Mucosa of descending colon (tissue), 3 donors: ENCODE measurements around the gene KCNIP2. TPM values are rescaled to one million over a fixed set of nuclear protein-coding genes. Genes with fewer than 3 reads are reported as not detected.
"Not testable (repeated sequence)": the region's sequence is repeated elsewhere in the genome, so short reads cannot be mapped to it uniquely, and the experiment has no call there.

Experiments used
- ATAC-seq: fragments of 200-7000 bp; cut with Tn5 transposase; one replicate; pipeline ENCODE4 v1.9.1; 2020; ENCODE audit warnings: mild to moderate bottlenecking, moderate library complexity
- DNase-seq, 3 donors: peaks; one replicate each; pipeline ENCODE4 v3.0.0-alpha.2; 2020
- H3K36me3 ChIP-seq: fragments of 200-600 bp; one replicate; pipeline ENCODE4 v1.8.0; 2021; ENCODE audit warnings: low read depth, mild to moderate bottlenecking
- H3K4me1 ChIP-seq: fragments of 200-600 bp; one replicate; pipeline ENCODE4 v1.8.0; 2021; ENCODE audit warnings: low read depth, mild to moderate bottlenecking
- H3K4me3 ChIP-seq: fragments of 200-600 bp; one replicate; pipeline ENCODE4 v1.8.0; 2021; ENCODE audit warnings: mild to moderate bottlenecking
- H3K9me3 ChIP-seq: fragments of 200-600 bp; one replicate; pipeline ENCODE4 v1.8.0; 2021; ENCODE audit warnings: mild to moderate bottlenecking
- intact Hi-C, 2 donors: fragments of 100-400 bp; cut with DNase I in 1 of 2; cut with micrococcal nuclease in 1 of 2; formaldehyde crosslinking; loops; one replicate each; pipeline versions ENCODE4 v1.11.0 to v1.11.1; 2022; cut with DNase I, micrococcal nuclease
- total RNA-seq, 3 donors: library from RNA; stranded (reverse); fragmentation: NEBNext Ultra II Directional in 2 of 3; extraction: Animal tissue kit (Norgen Biotek cat#: 25700) in 2 of 3; gene quantifications; one replicate each; pipeline versions ENCODE4 v1.2.1 to v1.2.4, GENCODE V29; 2021 to 2023
- TF ChIP-seq, protein P1 (sequence below): fragments of 200-600 bp; IDR thresholded peaks from one replicate; pipeline ENCODE4 v1.8.0; 2022; ENCODE audit warnings: antibody characterized with exemption, mild to moderate bottlenecking
- donor health status: DM: no; HTN: no; CAD: no; lungs with moderate emphysema.
- donor health status: DM: no; HTN: no; CAD: no.
- donor health status: DM: no; HTN: yes; CAD: no.

The KCNIP2 gene
- total RNA-seq, 3 donors from 2014 or later = 3.7 to 5.9 (median 4.2) TPM

GRCh38 chr10:101797403-101798059 is 46.1 kb downstream of the KCNIP2 start:
- peaks cover 12% of the 10 kb centered on the region for H3K36me3 ChIP-seq
- TF ChIP-seq, protein P1, sequence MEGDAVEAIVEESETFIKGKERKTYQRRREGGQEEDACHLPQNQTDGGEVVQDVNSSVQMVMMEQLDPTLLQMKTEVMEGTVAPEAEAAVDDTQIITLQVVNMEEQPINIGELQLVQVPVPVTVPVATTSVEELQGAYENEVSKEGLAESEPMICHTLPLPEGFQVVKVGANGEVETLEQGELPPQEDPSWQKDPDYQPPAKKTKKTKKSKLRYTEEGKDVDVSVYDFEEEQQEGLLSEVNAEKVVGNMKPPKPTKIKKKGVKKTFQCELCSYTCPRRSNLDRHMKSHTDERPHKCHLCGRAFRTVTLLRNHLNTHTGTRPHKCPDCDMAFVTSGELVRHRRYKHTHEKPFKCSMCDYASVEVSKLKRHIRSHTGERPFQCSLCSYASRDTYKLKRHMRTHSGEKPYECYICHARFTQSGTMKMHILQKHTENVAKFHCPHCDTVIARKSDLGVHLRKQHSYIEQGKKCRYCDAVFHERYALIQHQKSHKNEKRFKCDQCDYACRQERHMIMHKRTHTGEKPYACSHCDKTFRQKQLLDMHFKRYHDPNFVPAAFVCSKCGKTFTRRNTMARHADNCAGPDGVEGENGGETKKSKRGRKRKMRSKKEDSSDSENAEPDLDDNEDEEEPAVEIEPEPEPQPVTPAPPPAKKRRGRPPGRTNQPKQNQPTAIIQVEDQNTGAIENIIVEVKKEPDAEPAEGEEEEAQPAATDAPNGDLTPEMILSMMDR = no peak
- intact Hi-C loops = no loop called here
- H3K4me1 ChIP-seq = no peaks in the 10 kb centered on the region
- H3K4me3 ChIP-seq = no peak overlapping the region
- H3K9me3 ChIP-seq = no peaks in the 10 kb centered on the region
- no peak for DNase-seq
- no peak for ATAC-seq

GRCh38 chr10:101793526-101793925 is 50.1 kb downstream of the KCNIP2 start:
- ATAC-seq = no peak
- no peak for DNase-seq
- H3K36me3 ChIP-seq = peaks cover 25% of the 10 kb centered on the region
- no peak overlapping the region for H3K4me3 ChIP-seq
- H3K9me3 ChIP-seq = no peaks in the 10 kb centered on the region
- intact Hi-C loops = no loop called here
- H3K4me1 ChIP-seq = no peaks in the 10 kb centered on the region
- TF ChIP-seq, protein P1 = no peak

- H3K36me3 ChIP-seq = peaks cover 29% of the 10 kb centered on the region
- no peaks in the 10 kb centered on the region for H3K9me3 ChIP-seq
- intact Hi-C loops = no loop called here
- H3K4me3 ChIP-seq = no peak overlapping the region
- TF ChIP-seq, protein P1 = no peak
- DNase-seq (no peak), ATAC-seq (no peak)
- H3K4me1 ChIP-seq = no peaks in the 10 kb centered on the region
Observed at GRCh38 chr10:101789686-101790085, 53.9 kb downstream of the KCNIP2 start.

DNA sequence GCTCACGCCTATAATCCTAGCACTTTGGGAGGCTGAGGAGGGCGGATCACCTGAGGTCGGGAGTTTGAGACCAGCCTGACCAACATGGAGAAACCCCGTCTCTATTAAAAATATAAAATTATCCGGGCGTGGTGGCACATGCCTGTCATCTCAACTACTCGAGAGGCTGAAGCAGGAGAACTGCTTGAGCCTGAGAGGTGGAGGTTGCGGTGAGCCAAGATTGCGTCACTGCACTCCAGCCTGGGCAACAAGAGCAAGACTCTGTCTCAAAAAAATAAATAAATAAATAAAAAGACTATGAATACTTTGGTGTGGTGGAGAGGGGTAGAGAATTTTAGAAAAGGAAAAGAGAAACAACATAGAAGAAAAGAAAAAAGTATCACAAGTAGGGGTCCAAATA is 54.4 kb downstream of the KCNIP2 start:
- DNase-seq, H3K4me1 ChIP-seq, intact Hi-C loops, ATAC-seq, H3K4me3 ChIP-seq, H3K9me3 ChIP-seq: not testable (repeated sequence)
- H3K36me3 ChIP-seq = peaks cover 29% of the 10 kb centered on the region

DNA sequence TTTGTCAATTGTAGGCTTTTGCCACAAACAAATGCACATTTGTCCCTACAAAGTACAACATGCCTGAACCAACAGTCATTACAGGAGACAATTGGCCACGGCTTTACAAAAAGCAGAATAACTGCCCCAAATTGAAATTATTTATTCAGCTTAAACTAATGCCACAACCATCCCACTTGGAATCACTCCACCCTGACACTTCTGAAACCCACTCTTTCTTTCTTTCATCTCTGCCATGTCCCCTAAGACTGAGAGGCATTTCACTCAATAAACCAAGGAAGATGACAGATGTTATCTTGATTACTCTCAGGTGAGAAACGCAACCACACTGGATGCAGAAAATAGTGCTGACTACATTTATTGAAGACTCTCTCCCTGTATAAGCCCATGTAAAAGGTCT is 57.8 kb downstream of the KCNIP2 start:
- intact Hi-C loops = no loop called here
- H3K9me3 ChIP-seq = no peaks in the 10 kb centered on the region
- ATAC-seq (no peak), DNase-seq (no peak)
- H3K4me1 ChIP-seq = peaks cover 17% of the 10 kb centered on the region
- TF ChIP-seq, protein P1 = no peak
- H3K4me3 ChIP-seq = no peak overlapping the region
- H3K36me3 ChIP-seq = peaks cover 15% of the 10 kb centered on the region

- no peak for DNase-seq
- no peak for ATAC-seq
- H3K36me3 ChIP-seq = peaks cover 5% of the 10 kb centered on the region
- H3K4me3 ChIP-seq = no peak overlapping the region
- intact Hi-C loops = loop anchor here in 1 of 2 donors (5.0 kb wide), 1 partner anchor 187 kb away; no protein-coding TSS in a partner anchor
- H3K4me1 ChIP-seq = peaks cover 26% of the 10 kb centered on the region
- H3K9me3 ChIP-seq = no peaks in the 10 kb centered on the region
- TF ChIP-seq, protein P1 = no peak
Observed at GRCh38 chr10:101784558-101784957, 59.0 kb downstream of the KCNIP2 start.
